ENCODE results near the gene ALG3.

ALG3 gene

GRCh38 chr3:184259878-184260723 lies 11.3 kb upstream of the ALG3 start:
- peak in 2 of 5 donors; percentile 26 to 49 for DNase-seq

- DNase-seq: no peak
Observed at GRCh38 chr3:184259396-184259877, 10.7 kb upstream of the ALG3 start.

- no peak for DNase-seq
Observed at GRCh38 chr3:184258926-184259325, 10.2 kb upstream of the ALG3 start.

- DNase-seq: no peak
Observed at GRCh38 chr3:184257083-184257915, 8.5 kb upstream of the ALG3 start.

- DNase-seq: no peak
Observed at GRCh38 chr3:184255291-184256039, 6.7 kb upstream of the ALG3 start.

GRCh38 chr3:184250167-184250828 lies 1.5 kb upstream of the ALG3 start:
- peak; percentile 70 to 89 (median 80) for DNase-seq

- peak; percentile 92 to 98 (median 95) for DNase-seq
Observed at GRCh38 chr3:184249412-184250166, 827 bp upstream of the ALG3 start, which contains the start of gene EEF1AKMT4. Gene EEF1AKMT4 (plus strand): TSS chr3:184249672. CDS start chr3:184249695, 23 bp downstream.

- no peak for DNase-seq
Observed at GRCh38 chr3:184242297-184242685, 6.5 kb downstream of the ALG3 start.

- no peak for DNase-seq
Observed at GRCh38 chr3:184241447-184242296, 7.1 kb downstream of the ALG3 start.

GRCh38 chr3:184241141-184241446 lies 7.7 kb downstream of the ALG3 start:
- no peak for DNase-seq

- no peak for DNase-seq
Observed at GRCh38 chr3:184240384-184241140, 8.2 kb downstream of the ALG3 start.

GRCh38 chr3:184239708-184240107 lies 9.1 kb downstream of the ALG3 start:
- DNase-seq: no peak

- no peak for DNase-seq
Observed at GRCh38 chr3:184239221-184239620, 9.5 kb downstream of the ALG3 start.

- DNase-seq: no peak
Observed at GRCh38 chr3:184238246-184238818, 10.4 kb downstream of the ALG3 start.

- no peak for DNase-seq
Observed at GRCh38 chr3:184237807-184238206, 11.0 kb downstream of the ALG3 start.

- DNase-seq: no peak
Observed at GRCh38 chr3:184237211-184237610, 11.6 kb downstream of the ALG3 start.

GRCh38 chr3:184236636-184237035 lies 12.1 kb downstream of the ALG3 start:
- DNase-seq: no peak

GRCh38 chr3:184236033-184236410 lies 12.7 kb downstream of the ALG3 start:
- no peak for DNase-seq

- DNase-seq: no peak
Observed at GRCh38 chr3:184235381-184236032, 13.3 kb downstream of the ALG3 start.

Measured in T-helper 1 cell (primary cell).